CMK (cell line): ENCODE data around the gene MYBBP1A.
"Not testable (repeated sequence)": the region's sequence is repeated elsewhere in the genome, so short reads cannot be mapped to it uniquely, and the experiment has no call there.

ENCODE experiments used
- DNase-seq: peaks from one replicate; pipeline ENCODE4 v3.0.0-alpha.2; 2010; ENCODE audit warnings: low read depth

The MYBBP1A gene

GRCh38 chr17:4554997-4555799, at the start of gene MYBBP1A:
Gene MYBBP1A (minus strand): TSS chr17:4555384. CDS start chr17:4555324, 60 bp downstream.
- DNase-seq = peak; percentile 84

DNA sequence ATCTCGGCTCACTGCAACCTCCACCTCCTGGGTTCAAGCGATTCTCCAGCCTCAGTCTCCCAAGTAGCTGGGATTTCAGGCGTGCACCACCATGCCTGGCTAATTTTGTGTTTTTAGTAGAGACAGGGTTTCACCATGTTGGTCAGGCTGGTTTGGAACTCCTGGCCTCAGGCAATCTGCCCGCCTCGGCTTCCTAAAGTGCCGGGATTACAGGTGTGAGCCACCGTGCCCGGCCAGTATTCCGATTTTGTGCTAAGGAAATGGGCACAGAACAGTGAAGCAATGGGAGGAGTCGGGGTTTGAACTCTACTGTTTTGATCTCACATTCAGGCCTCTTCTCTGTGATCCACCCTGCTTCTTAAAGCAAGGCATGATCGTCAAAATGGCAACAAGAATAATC, 49.6 kb upstream of the MYBBP1A start:
- DNase-seq = not testable (repeated sequence)

DNA sequence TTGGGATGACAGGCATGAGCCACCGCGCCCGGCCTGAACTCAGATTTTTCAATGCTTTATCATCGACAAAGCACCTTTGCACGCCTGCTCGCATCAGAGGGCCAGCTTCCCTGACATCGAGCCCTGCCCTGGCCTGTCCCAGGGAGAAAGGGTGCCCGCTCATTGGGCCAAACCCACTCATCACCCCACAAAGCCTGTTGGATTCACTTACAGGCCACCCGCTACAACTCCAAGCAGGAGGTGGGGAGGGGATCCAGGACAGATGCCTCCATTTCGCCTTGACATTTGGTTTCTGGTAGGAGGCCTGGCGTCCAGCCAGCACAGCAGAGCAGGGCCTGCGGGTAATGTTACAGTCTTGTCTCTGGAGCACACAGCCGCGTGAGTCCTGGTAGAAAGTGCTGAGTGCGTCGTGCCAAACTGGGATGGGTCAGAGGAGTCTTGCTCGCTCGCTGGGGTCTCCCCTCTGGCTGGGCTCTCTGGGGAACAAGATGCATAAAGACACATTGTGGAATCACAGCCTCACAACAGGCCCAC, 49.0 kb upstream of the MYBBP1A start:
- DNase-seq = no peak

GRCh38 chr17:4602041-4602440, 46.9 kb upstream of the MYBBP1A start:
- no peak for DNase-seq

- no peak for DNase-seq
Measured at GRCh38 chr17:4601326-4601725, 46.1 kb upstream of the MYBBP1A start.

DNA sequence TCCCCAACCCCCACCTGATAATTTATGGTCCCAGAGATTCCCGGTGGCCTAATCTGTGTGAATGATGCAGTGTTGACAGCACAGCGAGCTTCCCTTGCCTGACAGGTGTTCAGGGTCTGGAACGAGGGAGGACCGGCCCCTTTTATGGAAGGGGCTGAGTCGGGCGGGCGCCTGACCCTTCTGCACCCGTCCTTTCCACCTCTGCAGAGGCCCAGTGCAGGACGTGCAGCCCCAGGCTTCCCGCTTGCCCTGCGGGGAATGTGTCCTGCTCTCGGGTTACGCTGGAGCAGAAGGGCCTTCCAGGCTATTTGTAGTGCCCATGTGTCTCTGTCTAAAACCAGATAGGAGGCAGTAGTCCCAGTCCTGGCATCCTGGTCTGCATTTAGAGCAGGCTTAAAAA, 45.4 kb upstream of the MYBBP1A start:
- DNase-seq = no peak

DNA sequence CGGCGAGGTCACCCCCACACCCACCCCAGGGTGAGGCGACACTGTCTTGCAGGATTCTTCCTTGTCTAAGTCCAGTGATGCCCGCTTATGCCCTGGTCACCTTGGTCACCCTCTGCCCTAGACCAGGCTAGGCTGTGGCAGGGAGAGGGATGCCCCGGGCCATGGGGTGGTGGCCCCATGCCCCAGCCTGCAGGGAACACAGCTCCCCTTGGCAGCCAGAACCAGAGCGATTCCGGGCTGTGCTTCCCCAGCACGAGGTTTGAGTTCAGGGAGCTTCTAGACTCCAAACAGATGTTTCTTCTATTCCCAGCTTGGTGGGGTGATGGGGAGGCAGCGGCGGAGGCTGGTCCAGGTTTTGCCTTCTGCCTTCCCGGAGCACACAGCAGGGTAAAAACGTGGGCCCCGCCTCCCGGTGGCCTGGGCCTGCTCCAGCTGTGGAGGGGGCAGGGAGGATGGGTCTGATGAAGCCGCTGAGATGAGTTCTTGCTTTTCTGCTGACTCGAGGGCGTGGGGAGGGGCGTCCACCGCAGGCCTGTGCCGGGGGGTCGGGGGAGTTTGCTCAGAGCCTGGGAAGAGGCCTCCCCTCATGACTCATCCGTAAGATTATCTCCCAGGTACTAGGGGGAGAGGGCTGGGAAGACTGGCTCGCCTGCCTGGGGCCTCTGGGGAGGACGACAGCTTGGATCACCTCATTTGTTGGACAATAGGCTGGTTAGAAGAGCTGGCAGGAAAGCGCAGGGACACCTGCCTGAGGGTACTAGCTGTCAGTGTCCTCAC, 44.5 kb upstream of the MYBBP1A start:
- DNase-seq = no peak

GRCh38 chr17:4598776-4599504, 43.8 kb upstream of the MYBBP1A start:
- no peak for DNase-seq

GRCh38 chr17:4597975-4598374, 42.8 kb upstream of the MYBBP1A start:
- no peak for DNase-seq

DNA sequence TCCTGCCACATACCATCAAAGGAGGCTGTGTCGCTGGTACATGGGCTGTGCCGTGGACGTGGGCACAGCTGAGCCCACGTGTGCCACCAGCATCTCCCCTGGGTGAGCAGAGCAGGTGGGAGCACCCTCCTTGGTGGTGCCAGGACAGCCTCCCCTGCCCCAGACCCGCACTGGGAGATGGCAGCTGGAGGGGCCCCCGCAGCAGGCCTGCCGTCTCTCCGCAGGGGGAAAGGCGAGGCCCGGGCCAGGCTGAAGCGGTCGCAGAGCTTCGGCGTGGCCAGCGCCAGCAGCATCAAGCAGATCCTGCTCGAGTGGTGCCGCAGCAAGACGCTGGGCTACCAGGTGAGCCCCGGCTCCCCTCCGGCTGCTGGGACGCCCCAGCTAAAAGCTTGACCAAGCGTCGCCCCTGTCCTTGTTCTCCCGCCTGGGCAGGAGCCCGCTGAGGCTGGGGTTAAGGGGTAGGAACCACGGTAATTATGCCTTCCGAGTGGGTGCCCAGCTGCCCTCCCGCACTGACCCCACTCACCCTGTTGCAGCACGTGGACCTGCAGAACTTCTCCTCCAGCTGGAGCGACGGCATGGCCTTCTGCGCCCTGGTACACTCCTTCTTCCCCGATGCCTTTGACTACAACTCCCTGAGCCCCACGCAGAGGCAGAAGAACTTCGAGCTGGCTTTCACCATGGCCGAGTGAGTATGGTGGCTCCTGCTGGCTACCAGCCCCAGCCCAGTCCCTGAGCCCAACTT, 41.6 kb upstream of the MYBBP1A start:
- DNase-seq = no peak

GRCh38 chr17:4595685-4596342, 40.6 kb upstream of the MYBBP1A start:
- not testable (repeated sequence) for DNase-seq

GRCh38 chr17:4594931-4595684, 39.9 kb upstream of the MYBBP1A start:
- no peak for DNase-seq

DNA sequence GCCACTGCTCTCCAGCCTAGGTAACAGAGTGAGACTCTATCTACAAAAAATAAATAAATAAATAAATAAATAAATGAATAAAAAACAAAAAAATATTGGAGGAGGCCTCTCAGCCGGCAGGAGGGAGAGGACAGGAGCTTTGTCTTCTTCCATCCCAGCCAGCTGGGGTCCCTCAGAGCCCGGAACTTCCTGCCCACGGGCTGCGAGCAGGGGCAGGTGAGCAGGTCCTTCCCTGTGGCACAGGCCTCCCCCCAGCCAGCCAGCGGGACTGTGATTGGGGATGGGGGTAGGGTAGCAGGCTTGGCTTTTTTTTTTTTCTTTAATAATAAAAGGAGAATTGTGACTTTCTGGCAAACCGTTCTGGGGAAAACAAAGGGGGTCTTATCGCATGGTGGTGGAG, 39.2 kb upstream of the MYBBP1A start:
- no peak for DNase-seq

GRCh38 chr17:4593021-4593421, 37.8 kb upstream of the MYBBP1A start:
- no peak for DNase-seq

DNA sequence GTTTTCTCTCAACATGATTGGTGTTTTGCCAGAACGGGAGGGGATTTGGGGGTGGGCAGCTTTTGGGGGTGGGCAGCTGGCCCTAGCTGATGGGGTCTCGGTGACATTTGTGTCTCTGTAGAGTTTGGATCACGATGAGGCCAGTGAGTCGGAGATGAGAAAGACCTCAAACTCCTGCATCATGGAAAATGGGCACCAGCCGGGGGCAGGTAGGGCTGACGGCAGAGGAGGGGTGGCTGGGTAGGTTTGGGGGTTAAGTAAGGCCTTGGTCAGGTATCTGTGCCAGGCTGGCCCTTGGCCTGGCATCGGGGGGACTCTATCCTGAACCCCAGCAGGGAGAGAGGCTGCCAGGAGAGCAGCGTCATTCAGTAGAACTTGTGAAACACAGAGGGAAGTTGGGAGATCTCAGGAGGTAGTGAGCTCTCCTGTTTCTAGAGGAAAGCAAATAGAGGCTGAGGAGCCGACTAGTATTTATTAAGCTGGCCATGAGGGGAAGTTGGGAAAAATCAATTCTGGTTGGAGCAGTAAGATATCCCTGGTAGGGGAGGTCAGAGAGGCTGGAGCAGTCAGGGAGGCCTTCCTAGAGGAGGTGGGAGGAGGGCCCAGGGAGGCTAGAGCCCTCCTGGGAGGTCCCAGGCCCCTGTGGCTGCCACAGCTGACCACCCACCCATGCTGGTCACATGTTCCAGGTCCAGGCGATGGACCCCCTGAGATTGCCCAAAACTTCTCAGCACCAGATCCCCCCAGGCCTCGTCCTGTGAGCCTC, 37.2 kb upstream of the MYBBP1A start:
- no peak for DNase-seq

DNA sequence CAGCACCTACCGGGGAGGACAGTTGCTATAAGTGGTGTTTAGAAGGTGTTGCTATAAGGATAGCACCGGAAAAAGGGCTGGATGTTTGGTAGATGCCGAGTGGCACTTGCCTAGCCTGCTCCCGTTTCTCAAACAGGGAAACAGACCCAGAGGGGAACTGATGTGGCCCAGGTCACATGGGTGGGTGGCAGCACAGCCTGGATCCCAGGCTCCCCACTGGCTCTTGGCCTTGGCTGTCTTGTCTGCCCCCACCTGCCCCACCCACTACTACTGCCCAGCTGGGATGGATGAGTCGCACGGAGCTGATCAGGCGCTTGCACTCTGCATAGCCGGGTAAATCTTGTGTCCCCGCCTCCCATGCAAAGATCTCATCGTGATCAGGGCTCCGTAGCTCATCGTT, 36.3 kb upstream of the MYBBP1A start:
- DNase-seq = no peak

DNA sequence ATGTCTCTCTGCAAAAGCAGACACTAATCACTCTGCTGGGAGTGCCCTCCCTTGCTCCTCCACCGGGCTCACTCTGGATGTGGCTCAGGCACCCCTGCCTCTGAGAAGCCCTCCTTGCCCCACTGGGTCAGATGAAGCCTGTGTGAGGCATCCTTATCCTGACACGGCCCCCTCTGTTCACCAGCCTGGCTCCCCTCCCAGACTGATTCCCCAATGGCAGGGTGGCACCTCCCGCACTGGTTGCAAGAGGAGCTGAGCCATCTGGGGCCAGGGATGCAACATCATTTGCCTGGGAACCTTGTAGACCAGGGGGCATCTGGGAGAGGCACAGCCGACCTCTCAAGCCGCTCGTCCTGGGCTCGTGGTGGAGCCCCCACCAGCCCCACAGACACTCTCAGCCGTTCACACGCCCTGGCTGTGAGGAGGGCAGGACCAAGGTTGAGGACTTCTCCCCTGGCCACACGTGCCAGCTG, 35.8 kb upstream of the MYBBP1A start:
- DNase-seq = no peak

- not testable (repeated sequence) for DNase-seq
Measured at GRCh38 chr17:4590042-4590441, 34.9 kb upstream of the MYBBP1A start.

GRCh38 chr17:4588898-4589625, 33.9 kb upstream of the MYBBP1A start:
- no peak for DNase-seq
